GM19025 (cell line): ENCODE measurements around the gene ME1.
"Not testable (repeated sequence)": the region's sequence is repeated elsewhere in the genome, so short reads cannot be mapped to it uniquely, and the experiment has no call there.

Experiments
- ATAC-seq: cut with Tn5 transposase; IDR thresholded peaks from one replicate; pipeline ENCODE4 v1.9.1; 2021; ENCODE audit warnings: mild to moderate bottlenecking, low read depth, moderate library complexity; ENCODE audit not compliant: unreplicated experiment

The ME1 gene

DNA sequence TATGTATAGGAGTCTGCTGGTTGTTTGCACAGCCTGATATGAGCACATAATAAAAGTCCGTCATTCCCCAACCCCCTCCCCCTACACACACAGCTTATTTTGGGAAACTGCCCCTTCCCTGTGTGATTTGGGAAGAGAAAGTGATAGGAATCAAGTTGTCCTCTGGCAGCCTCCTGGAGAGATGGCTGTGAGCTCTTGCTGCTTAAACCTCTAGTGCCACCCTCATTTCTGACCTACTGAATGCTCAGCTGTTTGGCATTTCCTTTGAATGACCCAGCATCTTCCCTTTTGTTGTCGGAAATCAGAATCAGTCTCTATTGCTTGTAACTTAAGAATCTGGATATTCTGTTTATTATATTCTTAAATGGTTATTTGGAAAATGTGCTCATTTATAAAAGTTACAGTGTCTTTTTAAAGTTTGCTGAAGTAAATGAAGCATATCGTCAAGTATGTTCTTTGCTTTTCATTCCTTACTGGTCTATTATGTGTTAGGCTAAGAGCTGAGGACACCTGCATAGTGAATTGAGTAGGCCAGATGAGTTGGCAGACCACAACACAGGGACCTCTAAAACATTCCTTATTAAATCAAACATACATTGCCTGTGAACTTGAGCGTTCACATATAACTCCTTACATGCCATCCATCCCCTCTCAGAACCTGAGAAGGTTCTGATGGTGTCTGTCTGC, 232.2 kb downstream of the ME1 start:
- ATAC-seq, result no peak

GRCh38 chr6:83193747-83194566, 236.9 kb downstream of the ME1 start:
- peak; percentile 10 for ATAC-seq

GRCh38 chr6:83192871-83193746, 237.7 kb downstream of the ME1 start, which contains the start of the genes PGM3 and RWDD2A:
Gene PGM3, minus strand, starts transcription at chr6:83193265. Its CDS starts 2,253 bp downstream, at chr6:83191012.
Gene RWDD2A, plus strand, starts transcription at chr6:83193357. Its CDS starts 1,095 bp downstream, at chr6:83194452.
- peak; percentile 96 for ATAC-seq

DNA sequence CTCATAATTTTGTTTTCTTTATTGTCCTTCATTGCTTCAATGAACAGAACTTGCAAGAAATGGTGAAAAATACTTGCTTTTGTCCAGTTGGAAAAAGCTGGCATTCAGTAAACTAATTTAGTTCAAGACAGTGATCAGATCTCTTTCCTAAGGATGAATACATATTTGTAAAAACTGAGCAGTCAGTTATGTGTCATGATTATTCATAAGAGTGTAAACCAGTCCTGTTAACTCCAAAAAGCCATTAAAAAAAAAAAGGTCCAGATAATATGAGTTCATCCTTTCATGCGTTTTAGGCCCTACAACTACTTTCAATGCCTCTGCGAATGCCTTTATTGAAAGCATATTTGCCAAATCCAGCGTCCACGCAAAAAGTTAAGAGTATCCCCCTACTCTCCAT, 238.4 kb downstream of the ME1 start:
- ATAC-seq, result no peak

GRCh38 chr6:83191974-83192373, 238.9 kb downstream of the ME1 start:
- not testable (repeated sequence) for ATAC-seq

DNA sequence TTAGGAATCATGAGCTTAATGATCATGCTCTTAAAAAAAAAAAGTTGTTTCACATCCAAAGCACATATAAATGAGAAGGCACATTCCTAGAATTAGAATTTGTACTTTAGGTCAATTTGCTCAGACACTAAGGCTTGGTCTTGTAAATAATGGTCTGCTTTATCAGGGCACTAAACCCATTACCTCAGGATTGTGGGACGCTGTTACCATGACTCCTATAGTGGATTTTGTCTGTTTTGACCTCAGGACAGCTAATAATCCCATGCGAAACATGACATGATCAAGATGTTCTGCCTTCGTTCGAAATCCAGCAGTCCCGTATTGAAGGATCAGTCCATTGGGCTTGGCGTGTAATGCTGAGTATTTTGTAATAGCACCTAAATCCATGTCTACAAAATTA, 240.2 kb downstream of the ME1 start:
- ATAC-seq, result no peak

DNA sequence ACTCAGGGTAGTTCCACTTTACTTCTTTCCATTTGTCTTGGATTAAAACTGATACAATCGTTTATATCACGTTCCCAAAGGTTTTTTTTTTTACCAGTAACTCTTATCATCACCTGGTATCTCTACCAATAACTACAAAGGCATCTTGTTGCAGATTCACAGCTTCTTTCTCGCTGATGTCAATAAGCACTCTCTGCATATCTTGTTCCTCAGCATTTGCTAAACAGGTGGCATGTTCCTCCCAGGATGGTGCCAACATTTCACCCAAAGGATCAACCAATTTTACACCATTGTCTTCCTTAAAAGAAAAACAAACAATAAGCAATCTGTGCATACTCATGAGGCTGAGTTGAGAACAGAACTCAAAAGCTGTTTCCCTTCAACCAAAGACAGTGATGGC, 242.3 kb downstream of the ME1 start:
- ATAC-seq, result no peak

GRCh38 chr6:83185096-83185495, 245.8 kb downstream of the ME1 start:
- ATAC-seq, result no peak

- no peak for ATAC-seq
These were observed 247.6 kb downstream of the ME1 start for GRCh38 chr6:83183082-83183828.

GRCh38 chr6:83182114-83182513, 248.7 kb downstream of the ME1 start:
- ATAC-seq, result no peak

GRCh38 chr6:83180426-83180950, 250.4 kb downstream of the ME1 start:
- no peak for ATAC-seq

GRCh38 chr6:83176246-83176645, 254.6 kb downstream of the ME1 start:
- ATAC-seq, result no peak

- no peak for ATAC-seq
These were observed 261.3 kb downstream of the ME1 start for GRCh38 chr6:83169511-83169910.

GRCh38 chr6:83169106-83169505, 261.7 kb downstream of the ME1 start:
- ATAC-seq, result no peak

GRCh38 chr6:83168556-83168955, 262.3 kb downstream of the ME1 start:
- no peak for ATAC-seq

DNA sequence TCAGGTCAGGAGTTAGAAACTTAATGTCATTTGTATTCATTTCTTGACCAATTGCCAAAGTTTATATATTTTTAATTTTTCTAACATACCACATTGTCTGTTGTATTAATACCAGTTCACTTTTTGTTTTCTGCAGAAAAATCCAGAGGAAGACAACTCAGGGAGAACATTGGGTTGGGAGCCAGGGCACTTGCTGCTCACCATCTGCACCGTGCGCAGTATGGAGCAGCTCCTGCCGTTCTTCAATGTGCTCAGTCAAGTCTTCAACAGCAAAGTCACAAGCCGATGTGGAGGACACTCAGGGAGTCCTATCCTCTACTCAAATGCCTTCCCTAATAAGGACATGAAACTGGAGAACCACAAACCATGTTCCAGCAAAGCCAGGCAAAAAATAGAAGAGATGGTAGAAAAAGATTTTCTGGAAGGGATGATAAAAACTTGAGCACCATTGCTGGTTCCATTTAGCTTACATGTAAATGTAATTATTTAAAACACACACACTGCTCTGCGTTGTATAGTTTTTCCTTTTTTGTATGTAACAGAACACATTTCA, 263.0 kb downstream of the ME1 start:
- no peak for ATAC-seq
